Endometrial microvascular endothelial cells (primary cell): Measurements from ENCODE around the gene CARD6. TPM values are rescaled to one million over a fixed set of nuclear protein-coding genes. Genes with fewer than 3 reads are reported as not detected.
"Not testable (repeated sequence)": the region's sequence is repeated elsewhere in the genome, so short reads cannot be mapped to it uniquely, and the experiment has no call there.

Experiments
- in situ Hi-C: cut with HindIII; loops from 2 replicates; pipeline ENCODE4 v1.10.0; 2017; ENCODE audit warnings: low sequenced_read_pairs, low pct_unique_long_range_greater_than_20kb; ENCODE audit errors: inconsistent ontology term
- total RNA-seq: library from RNA; depleted of rRNA; stranded (reverse); fragments of >200 nt; gene quantifications from one replicate; pipeline ENCODE4 v1.2.3, GENCODE V29; 2015; ENCODE audit errors: inconsistent ontology term

Gene CARD6, protein sequence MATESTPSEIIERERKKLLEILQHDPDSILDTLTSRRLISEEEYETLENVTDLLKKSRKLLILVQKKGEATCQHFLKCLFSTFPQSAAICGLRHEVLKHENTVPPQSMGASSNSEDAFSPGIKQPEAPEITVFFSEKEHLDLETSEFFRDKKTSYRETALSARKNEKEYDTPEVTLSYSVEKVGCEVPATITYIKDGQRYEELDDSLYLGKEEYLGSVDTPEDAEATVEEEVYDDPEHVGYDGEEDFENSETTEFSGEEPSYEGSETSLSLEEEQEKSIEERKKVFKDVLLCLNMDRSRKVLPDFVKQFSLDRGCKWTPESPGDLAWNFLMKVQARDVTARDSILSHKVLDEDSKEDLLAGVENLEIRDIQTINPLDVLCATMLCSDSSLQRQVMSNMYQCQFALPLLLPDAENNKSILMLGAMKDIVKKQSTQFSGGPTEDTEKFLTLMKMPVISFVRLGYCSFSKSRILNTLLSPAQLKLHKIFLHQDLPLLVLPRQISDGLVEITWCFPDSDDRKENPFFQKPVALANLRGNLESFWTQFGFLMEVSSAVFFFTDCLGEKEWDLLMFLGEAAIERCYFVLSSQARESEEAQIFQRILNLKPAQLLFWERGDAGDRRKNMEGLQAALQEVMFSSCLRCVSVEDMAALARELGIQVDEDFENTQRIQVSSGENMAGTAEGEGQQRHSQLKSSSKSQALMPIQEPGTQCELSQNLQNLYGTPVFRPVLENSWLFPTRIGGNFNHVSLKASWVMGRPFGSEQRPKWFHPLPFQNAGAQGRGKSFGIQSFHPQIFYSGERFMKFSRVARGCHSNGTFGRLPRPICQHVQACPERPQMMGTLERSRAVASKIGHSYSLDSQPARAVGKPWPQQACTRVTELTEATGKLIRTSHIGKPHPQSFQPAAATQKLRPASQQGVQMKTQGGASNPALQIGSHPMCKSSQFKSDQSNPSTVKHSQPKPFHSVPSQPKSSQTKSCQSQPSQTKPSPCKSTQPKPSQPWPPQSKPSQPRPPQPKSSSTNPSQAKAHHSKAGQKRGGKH
- 32.4 TPM for total RNA-seq

DNA sequence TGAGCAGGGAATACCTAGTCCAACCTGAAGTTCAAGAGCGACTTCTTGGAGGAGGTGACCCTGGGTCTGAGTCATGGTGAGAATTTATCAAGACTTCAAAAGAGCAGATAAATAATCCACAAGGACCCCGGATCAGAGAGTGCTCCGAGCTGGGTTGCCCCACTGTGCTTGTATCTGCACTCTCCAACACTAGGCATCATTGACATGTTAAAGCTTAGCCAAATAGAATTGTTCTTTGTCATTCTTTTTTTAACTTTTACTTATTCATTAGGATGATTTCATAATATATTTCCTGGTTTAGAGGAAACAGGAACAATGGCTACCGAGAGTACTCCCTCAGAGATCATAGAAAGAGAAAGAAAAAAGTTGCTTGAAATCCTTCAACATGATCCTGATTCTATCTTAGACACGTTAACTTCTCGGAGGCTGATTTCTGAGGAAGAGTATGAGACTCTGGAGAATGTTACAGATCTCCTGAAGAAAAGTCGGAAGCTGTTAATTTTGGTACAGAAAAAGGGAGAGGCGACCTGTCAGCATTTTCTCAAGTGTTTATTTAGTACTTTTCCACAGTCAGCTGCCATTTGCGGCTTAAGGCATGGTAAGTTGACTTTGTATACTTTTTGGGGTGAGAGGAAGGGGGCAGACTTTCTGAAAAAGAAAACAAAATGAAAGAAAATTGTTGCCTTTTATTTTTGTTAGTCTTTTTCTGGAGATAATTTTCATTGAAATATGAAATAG lies at the start of gene CARD6:
CARD6 (plus strand) TSS at position 300 of the 738 bp plus-strand sequence; CDS start at position 316, 16 bp downstream.
- in situ Hi-C loops = no loop called here

DNA sequence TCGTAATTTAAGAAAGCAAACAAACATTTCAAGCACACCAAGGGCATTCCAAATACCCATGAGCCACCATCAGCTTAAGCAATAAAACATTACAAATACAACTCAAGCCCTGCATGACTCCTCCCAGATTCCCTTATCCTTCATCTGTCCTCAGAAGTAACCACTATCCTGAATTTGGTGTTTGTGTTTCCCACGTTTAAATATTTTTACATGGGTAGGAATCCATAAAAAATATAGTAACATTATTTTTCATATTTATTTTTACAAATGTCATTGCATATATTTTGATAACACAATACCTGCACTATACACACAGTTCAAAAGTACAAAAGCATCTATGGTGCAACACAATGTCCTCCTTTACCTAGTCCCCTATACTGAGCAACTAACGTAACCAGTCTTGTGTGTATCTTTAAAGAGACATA lies 49.4 kb upstream of the CARD6 start:
- in situ Hi-C loops = no loop called here

DNA sequence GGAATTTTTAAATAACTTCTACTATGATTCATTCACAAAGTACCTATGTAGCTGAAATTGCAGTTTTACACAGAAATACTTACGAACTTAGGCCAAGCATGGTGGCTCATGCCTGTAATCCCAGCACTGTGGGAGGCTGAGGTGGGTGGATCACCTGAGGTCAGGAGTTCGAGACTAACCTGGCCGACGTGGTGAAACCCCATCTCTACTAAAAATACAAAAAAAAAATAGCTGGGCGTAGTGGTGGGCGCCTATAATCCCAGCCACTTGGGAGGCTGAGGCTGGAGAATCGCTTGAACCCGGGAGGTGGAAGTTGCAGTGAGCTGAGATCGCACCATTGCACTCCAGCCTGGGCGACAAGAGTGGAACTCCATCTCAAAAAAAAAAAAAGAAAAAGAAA lies 48.5 kb upstream of the CARD6 start:
- in situ Hi-C loops = not testable (repeated sequence)

GRCh38 chr5:40794340-40794739 lies 46.8 kb upstream of the CARD6 start:
- in situ Hi-C loops = not testable (repeated sequence)

DNA sequence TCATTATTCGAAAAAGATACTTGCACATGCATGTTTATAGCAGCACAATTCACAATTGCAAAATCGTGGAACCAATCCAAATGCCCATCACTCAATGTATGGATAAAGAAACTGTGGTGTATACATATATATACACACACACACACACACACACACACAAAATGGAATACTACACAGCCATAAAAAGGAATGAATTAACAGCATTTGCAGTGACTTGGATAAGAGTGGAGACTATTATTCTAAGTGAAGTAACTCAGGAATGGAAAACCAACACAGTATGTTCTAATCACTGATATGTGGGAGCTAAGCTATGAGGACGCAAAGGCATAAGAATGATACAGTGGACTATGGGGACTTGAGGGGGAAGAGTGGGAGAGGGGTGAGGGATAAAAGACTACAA lies 46.3 kb upstream of the CARD6 start:
- in situ Hi-C loops = not testable (repeated sequence)

DNA sequence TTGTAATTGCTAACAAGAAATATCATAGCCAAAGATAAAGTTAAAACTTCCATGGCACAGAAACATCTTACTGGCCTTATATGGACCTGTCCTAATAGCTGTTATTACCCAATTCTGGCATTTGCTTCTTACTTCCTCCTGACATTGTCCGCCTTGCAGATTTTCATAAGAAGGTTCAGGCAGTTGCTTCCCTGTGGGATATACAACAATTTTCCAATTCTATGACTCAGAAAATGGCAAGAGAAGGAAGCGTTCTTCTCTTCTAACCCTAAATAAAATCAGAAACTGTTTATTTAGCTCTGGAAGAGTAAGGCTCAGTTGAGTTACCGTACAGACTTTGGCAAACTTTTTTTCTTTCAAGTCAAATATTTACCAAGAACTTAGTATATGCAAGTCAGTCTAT lies 44.7 kb upstream of the CARD6 start:
- in situ Hi-C loops = no loop called here

DNA sequence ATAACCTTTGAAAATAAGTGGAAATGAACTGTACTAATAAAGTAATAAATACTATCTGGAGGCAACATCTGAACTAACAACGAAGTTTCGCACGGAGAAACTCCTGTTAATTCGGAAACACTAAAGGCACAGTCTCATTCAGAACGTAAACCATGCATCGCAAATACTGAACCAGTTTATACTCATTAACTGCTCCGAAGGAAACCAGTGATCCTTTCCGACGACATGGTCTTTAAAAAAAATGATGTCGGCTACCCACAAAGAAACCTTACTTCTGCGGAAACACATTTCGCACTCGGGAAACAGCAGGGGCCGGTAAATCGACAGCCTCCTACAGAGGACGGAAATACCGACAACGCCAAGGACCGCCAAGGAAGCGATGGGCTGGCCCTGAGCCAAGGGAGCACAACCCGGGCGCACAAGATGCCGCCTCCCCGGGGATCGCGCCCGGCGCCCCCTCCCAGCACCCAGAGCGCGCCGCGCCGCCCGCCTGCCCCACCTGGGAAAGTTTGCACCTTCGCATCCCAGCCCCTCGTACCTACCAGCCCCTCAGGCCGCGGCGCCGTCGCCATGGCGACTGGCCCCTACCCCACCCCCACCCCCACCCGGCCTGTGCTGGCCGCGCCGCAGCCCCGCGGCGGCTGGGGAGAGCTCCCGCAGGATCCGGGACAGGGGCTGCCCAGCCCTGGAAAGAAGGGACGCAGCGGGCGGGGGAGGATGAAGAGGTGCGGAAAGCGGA lies 43.7 kb upstream of the CARD6 start:
- in situ Hi-C loops = no loop called here

DNA sequence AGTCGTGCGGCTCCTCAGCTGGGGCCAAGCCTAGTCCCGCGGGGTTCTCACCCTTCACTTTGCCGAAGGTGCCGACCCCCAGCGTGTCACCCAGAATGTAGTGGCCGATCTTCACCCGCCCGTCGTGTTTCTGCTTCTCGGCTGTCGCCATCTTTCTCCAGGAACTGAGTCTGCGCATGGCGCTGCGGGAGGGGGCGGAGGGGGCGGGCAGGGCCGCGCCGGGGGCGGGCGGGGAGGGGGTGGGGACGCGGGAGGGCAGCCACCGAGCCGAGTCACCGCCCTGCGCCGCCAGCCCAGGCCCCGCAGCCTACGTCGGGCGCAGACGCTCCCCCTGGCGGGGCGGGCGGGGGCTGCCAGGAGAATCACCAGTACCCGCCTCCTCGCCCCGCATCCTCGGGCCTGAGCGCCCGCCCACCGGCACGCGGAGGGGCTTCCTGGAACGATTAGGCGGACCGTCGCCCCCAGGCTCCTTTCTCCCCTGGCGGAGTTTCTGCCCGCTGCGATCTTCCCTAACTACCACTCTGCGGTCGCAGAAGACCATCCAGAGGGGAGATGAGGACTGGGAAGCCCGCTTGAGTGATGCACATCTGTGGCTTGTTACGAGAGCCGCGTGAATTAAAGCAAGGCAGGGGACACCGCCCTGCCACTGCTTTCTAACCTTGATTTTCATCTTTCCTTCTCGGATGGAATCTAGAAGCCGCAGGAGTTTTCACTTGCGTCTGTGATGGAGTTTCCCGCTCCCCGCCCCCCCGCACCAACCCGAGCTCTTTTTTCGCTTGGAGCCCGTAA lies 43.0 kb upstream of the CARD6 start, which contains the start of gene PRKAA1:
PRKAA1 (minus strand) TSS at position 363 of the 789 bp plus-strand sequence; CDS start at position 178, 185 bp downstream.
- in situ Hi-C loops = no loop called here

- in situ Hi-C loops = no loop called here
Observed at GRCh38 chr5:40798801-40799210, 42.4 kb upstream of the CARD6 start.

DNA sequence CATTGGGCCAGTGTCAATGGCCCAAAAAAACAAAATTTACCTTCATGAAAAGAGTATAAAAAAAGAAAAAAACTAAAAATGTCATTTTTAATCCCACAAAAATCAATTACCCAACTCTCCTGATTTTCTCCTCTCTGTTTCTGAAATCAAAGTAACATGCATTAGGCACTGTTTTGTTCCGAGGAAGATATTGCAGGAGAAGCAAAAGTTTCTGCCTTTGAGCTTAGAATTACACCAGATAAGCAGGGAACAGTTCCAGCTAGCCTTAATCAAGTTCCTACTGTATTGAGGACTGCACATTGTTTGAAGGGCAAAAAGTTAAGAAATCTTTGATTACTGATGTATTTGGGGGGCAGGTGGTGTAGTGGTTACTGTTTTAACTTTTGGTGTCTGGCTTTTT lies 41.9 kb upstream of the CARD6 start:
- in situ Hi-C loops = no loop called here

GRCh38 chr5:40801771-40802562 lies 39.2 kb upstream of the CARD6 start:
- in situ Hi-C loops = no loop called here

DNA sequence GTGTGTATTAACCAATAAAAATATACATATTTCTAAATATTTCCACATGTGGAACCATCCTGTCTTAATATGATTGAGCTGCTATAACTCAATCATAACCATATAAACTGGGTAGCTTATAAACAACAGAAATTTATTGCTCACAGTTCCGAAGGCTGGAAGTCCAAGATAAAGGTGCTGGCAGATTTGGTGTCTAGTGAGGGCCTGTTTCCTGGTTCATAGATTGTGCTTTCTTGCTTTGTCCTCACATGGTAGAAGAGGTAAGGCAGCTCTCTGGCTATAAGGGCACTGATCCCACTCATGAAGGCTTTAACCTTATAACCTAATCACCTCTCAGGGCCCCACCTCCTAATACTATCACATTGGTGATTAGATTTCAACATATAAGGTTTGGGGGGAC lies 29.0 kb upstream of the CARD6 start:
- in situ Hi-C loops = no loop called here

DNA sequence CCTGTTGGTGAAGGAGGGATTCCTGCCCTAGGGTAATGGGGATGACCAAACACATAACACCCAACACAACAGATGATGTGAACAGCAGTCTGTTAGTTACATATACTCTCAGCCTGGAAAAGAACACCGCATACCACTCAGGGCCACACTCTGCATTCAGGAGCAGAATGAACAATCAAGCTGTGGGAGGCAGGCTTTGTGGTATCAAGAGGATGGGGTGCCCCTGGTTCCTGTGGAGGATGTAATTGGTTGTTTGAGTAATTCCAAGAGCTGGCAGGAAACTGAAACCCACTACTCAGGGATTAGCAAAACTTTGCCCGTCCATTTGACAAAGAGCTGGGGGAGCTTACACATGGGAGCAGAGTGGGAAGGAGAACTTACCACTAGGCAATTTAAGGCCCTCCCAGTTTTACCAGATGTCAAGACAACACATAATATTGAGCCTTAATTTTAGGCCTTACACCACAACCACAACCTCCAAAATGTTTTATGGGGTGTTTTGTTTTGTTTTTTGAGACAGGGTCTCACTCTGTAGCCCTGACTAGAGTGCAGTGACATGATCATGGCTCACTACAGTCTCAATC lies 27.4 kb upstream of the CARD6 start:
- in situ Hi-C loops = no loop called here

- in situ Hi-C loops = no loop called here
Observed at GRCh38 chr5:40823459-40823858, 17.7 kb upstream of the CARD6 start.

GRCh38 chr5:40825461-40826043 lies 15.6 kb upstream of the CARD6 start:
- in situ Hi-C loops = not testable (repeated sequence)
